HepG2 (cell line): Measurements from ENCODE around the gene CD1B. TPM values are rescaled to one million over a fixed set of nuclear protein-coding genes. Genes with fewer than 3 reads are reported as not detected.
A peak's percentile ranks its signal among the peaks of the same experiment; 100 is the strongest.

Experiments used
- ATAC-seq: fragments of 200-7000 bp; cut with Tn5 transposase; 3 replicates; pipeline ENCODE4 v1.9.1; 2020; ENCODE audit warnings: mild to moderate bottlenecking, moderate library complexity
- BruUV-seq: library from RNA; stranded (reverse); fragments of 400-500 nt; replicated peaks from 2 replicates; lab custom pipeline; 2021; lab: Mats Ljungman, UMichigan
- CTCF ChIA-PET: fragments of 300-600 bp; formaldehyde crosslinking; extraction: SDS; loops from one replicate; lab custom pipeline; 2021; ENCODE audit warnings: low total read pairs, inconsistent platforms, low intra/inter-chr PET ratio; lab: Yijun Ruan, JAX
- POLR2A ChIA-PET: fragments of 350-600 bp; sonication (Branson Sonifier 250); formaldehyde crosslinking; loops from one replicate; lab custom pipeline; 2020; ENCODE audit warnings: antibody characterized with exemption, inconsistent platforms; lab: Yijun Ruan, JAX
- DNase-seq: peaks from one replicate; pipeline ENCODE4 v3.0.0-alpha.2; 2015; ENCODE audit warnings: low spot score
- FAIRE-seq: peaks from 3 replicates; lab custom pipeline; 2011; peaks lifted over from hg19 to GRCh38; lab: Jason Lieb, UNC
- H2AFZ ChIP-seq: one replicate; pipeline ENCODE4 v1.6.1; 2011; ENCODE audit warnings: low read length, inconsistent platforms
- H3K27ac ChIP-seq: fragments of 300-600 bp; 3 replicates; pipeline ENCODE4 v1.8.0; 2011; ENCODE audit warnings: mixed run types, mild to moderate bottlenecking, mixed read lengths, low read length, inconsistent platforms; ENCODE audit not compliant: insufficient read depth; ENCODE audit errors: extremely low read length
- H3K27me3 ChIP-seq, 2 experiments: fragments of 200-600 bp in 1 of 2; 2 replicates in 1 of 2; 3 replicates in 1 of 2; pipeline versions ENCODE4 v1.6.0 to v1.8.0; 2011; ENCODE audit warnings: low read length in 2 of 2, mild to moderate bottlenecking in 2 of 2, moderate library complexity in 2 of 2, inconsistent platforms in 1 of 2; ENCODE audit not compliant: insufficient read depth in 2 of 2, control insufficient read depth in 1 of 2
- H3K36me3 ChIP-seq, 2 experiments: fragments of 200-600 bp in 1 of 2; replicated peaks in 1 of 2; 2 replicates in 1 of 2; 3 replicates in 1 of 2; pipeline versions ENCODE4 v1.5.1 to v1.8.0; 2011; ENCODE audit warnings: low read length in 2 of 2, inconsistent platforms in 1 of 2; ENCODE audit not compliant: insufficient read depth in 2 of 2, control insufficient read depth in 1 of 2
- H3K4me1 ChIP-seq: 2 replicates; pipeline ENCODE4 v1.5.1; 2012; ENCODE audit warnings: low read length, inconsistent platforms; ENCODE audit not compliant: insufficient read depth
- H3K4me2 ChIP-seq: 2 replicates; pipeline ENCODE4 v1.6.0; 2011; ENCODE audit warnings: low read depth, low read length, inconsistent platforms
- H3K4me3 ChIP-seq, 3 experiments: fragments of 200-600 bp in 1 of 3; sonication (generic), shearing (Covaris generic) in 1 of 3; replicated peaks in 1 of 3; 2 replicates each; pipeline ENCODE4 v1.5.1; 2011 to 2016; ENCODE audit warnings: low read length in 3 of 3, inconsistent platforms in 2 of 3, low read depth in 2 of 3, mild to moderate bottlenecking in 2 of 3, control low read depth in 1 of 3, mixed read lengths in 1 of 3; ENCODE audit not compliant: insufficient read depth in 1 of 3
- H3K79me2 ChIP-seq: one replicate; pipeline ENCODE4 v1.6.1; 2011; ENCODE audit warnings: low read length, inconsistent platforms; ENCODE audit not compliant: insufficient read depth
- H3K9ac ChIP-seq: 2 replicates; pipeline ENCODE4 v1.6.0; 2011; ENCODE audit warnings: mild to moderate bottlenecking, low read depth, low read length, inconsistent platforms; ENCODE audit not compliant: insufficient read depth
- H3K9me3 ChIP-seq: 2 replicates; pipeline ENCODE4 v1.5.1; 2012; ENCODE audit warnings: mild to moderate bottlenecking, low read length
- H4K20me1 ChIP-seq: 2 replicates; pipeline ENCODE4 v1.6.0; 2011; ENCODE audit warnings: inconsistent platforms, mild to moderate bottlenecking, low read length, moderate library complexity; ENCODE audit not compliant: insufficient read depth
- ARNT ChIP-seq: fragments of 450-650 bp; IDR thresholded peaks from 2 replicates; pipeline ENCODE4 v1.6.1; 2017
- ETV5 ChIP-seq: IDR thresholded peaks from 2 replicates; pipeline ENCODE4 v1.6.1; 2018; ENCODE audit warnings: missing biosample characterization, missing genetic modification reagents, inconsistent platforms, borderline replicate concordance
- FOXJ3 ChIP-seq: sonication (generic); formaldehyde crosslinking; IDR thresholded peaks from 2 replicates; pipeline ENCODE4 v1.4.0; 2020; ENCODE audit warnings: missing genetic modification reagents, mild to moderate bottlenecking, borderline replicate concordance
- GLI4 ChIP-seq: sonication (generic); formaldehyde crosslinking; IDR thresholded peaks from 2 replicates; pipeline ENCODE4 v1.5.1; 2020; ENCODE audit warnings: missing genetic modification reagents, mild to moderate bottlenecking, moderate library complexity, borderline replicate concordance
- HDAC1 ChIP-seq: sonication (generic); formaldehyde crosslinking; IDR thresholded peaks from 2 replicates; pipeline ENCODE4 v1.5.1; 2020; ENCODE audit warnings: mild to moderate bottlenecking, missing genetic modification reagents
- MAFF ChIP-seq: IDR thresholded peaks from 2 replicates; pipeline ENCODE4 v1.6.1; 2011; ENCODE audit warnings: low read depth, low read length, improper control_type of control experiment
- MAFK ChIP-seq, 2 experiments: IDR thresholded peaks in 1 of 2; conservative IDR thresholded peaks in 1 of 2; 2 replicates each; pipeline ENCODE4 v1.6.1; 2011; ENCODE audit warnings: improper control_type of control experiment in 2 of 2, low read length in 2 of 2
- PAF1 ChIP-seq: IDR thresholded peaks from 2 replicates; pipeline ENCODE4 v1.6.1; 2016; ENCODE audit warnings: missing genetic modification reagents, missing compliant biosample characterization
- ZNF878 ChIP-seq: sonication (generic); formaldehyde crosslinking; IDR thresholded peaks from 2 replicates; pipeline ENCODE4 v1.8.1; 2023; ENCODE audit warnings: mild to moderate bottlenecking, missing genetic modification reagents, moderate library complexity
- WGBS: methylation state at CpG from one replicate; pipeline ENCODE4 v1.1.6; 2017; ENCODE audit warnings: low lambda C conversion rate; 5-methylcytosine and 5-hydroxymethylcytosine counted together
- in situ Hi-C: cut with HindIII; loops from 2 replicates; pipeline ENCODE4 v1.10.0; 2017; ENCODE audit warnings: low pct_unique_long_range_greater_than_20kb; ENCODE audit not compliant: extremely low pct_ligation_motif_present
- intact Hi-C: fragments of 100-400 bp; cut with micrococcal nuclease; formaldehyde crosslinking; loops from one replicate; pipeline ENCODE4 v1.10.0; 2022; ENCODE audit not compliant: unreplicated experiment
- polyA plus RNA-seq, 8 experiments: library from polyadenylated mRNA; depleted of rRNA in 3 of 8; stranded (reverse) in 7 of 8; unstranded in 1 of 8; fragments of >200 nt; fragmentation: Illumina TruSeq in 4 of 8; extraction: Trizol in 4 of 8; gene quantifications; 2 replicates each; pipeline versions ENCODE4 v1.2.1 to v1.2.3, GENCODE V29; 2011 to 2016; ENCODE audit warnings: low read depth in 4 of 8, missing spikeins in 1 of 8, mixed read lengths in 1 of 8; ENCODE audit not compliant: insufficient read depth in 1 of 8
- total RNA-seq, 5 experiments: library from RNA; depleted of rRNA; stranded (reverse); fragments of >200 nt; fragmentation: Illumina TruSeq; extraction: Trizol; gene quantifications; 2 replicates each; pipeline ENCODE4 v1.2.3, GENCODE V29; 2016; ENCODE audit warnings: low read depth in 1 of 5
- TF ChIP-seq, protein P1 (sequence below): sonication (generic); formaldehyde crosslinking; IDR thresholded peaks from 2 replicates; pipeline ENCODE4 v1.8.1; 2023; ENCODE audit warnings: mild to moderate bottlenecking, missing genetic modification reagents
- TF ChIP-seq, protein P2 (sequence below): sonication (generic); formaldehyde crosslinking; IDR thresholded peaks from 2 replicates; pipeline ENCODE4 v1.4.0; 2020; ENCODE audit warnings: missing genetic modification reagents
- TF ChIP-seq, protein P3 (sequence below): sonication (generic); formaldehyde crosslinking; IDR thresholded peaks from 2 replicates; pipeline ENCODE4 v1.8.0; 2023; ENCODE audit warnings: mild to moderate bottlenecking, missing genetic modification reagents

The CD1B gene
- total and polyA plus RNA-seq, 2 of the 13 experiments (the other 11 are each of a cell fraction or from before 2014, with no cell fraction given) = not detected

DNA sequence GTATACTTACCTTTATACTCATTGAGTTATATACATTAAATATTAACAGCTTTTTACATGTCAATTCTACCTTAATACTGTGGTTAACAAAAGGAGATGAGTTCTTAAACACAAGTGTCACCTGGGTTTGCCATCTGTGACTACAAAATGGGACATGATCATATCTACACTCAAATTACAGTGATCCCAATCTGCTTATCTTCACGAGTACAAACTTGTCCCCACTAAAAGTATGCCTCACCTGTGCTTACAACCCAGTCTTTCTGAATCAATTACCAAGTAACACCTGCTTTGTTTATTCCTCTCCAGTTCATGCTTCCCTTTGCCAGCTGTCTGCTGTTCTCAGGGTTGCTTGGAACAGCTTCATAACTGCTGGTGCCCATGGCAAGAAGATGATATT is 31.2 kb upstream of the CD1B start (continued):
- TF ChIP-seq ETV5 (CRISPR knock-in tag) = no peak
- TF ChIP-seq HDAC1 (CRISPR knock-in tag) = no peak

DNA sequence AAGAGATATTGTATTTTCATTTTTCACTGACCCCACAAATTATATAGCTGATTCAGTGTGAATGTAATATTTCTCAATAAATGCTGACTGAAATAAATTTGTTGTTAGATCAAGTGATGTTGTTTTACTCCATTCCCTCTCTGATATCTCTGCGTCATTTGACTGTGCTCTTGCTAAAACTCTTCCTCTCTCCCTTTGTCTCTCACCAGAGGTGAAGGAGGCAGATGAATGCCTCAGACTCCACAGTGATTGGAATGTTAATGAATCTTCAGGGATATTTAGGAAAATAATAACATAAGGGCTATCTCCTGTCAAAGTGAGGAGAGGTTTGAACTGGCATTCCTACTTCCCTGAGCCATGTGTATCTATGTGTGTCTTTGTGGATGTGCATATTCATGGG is 26.1 kb upstream of the CD1B start:
- Histone ChIP-seq H3K9ac (no peak overlapping the region), H3K4me3 (no peak overlapping the region), H3K79me2 (no peaks in the 10 kb centered on the region), H2AFZ (no peak overlapping the region), H3K27ac (no peak overlapping the region), H3K9me3 (peaks cover 35% of the 10 kb centered on the region), H3K27me3 (0 out of 5 replicates have a peak, but pooled peaks cover 0 to 1% of the 10 kb centered on the region in 2 experiments), H3K4me2 (no peak overlapping the region), H4K20me1 (no peaks in the 10 kb centered on the region), H3K36me3 (no peaks in the 10 kb centered on the region), H3K4me1 (no peaks in the 10 kb centered on the region)
- ChIA-PET CTCF (no interaction called here), POLR2A (no interaction called here)
- TF ChIP-seq MAFK (conservative IDR thresholded peaks at IDR 0.05 in 1 of 2, IDR thresholded peaks at IDR 0.05 in 1 of 2; ENCODE audit: low read length in 2 of 2) (peak in 1 of 2 experiments; percentile 48; a peak in 2 of 4 replicates), ARNT (no peak), MAFF (0 out of 2 replicates have a peak, but pooled peaks have one; percentile 27)
- FAIRE-seq (no peak), ATAC-seq (no peak), DNase-seq (no peak)
- in situ Hi-C loops = no loop called here
- intact Hi-C loops = no loop called here
- no TSS peak for BruUV-seq
- WGBS = 0% methylated on average over 1 of the region's 1 CpG

DNA sequence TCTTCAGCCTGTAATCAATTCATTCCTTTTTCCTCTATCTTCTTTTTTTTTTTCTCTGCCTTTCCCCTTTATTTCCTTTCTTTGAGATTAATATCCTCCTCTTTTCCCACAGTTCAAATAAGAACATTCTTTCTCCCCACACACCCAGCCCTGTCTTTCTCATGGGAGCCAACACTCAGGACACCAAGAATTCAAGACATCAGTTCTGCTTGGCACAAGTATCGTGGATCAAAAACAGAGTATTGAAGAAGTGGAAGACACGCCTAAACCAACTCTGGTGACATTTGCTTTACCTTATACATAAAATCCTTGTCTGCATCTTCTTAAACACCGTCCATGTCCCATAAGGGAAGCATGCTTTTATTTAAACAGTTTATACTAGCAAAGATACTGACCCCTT is 25.3 kb upstream of the CD1B start:
- DNase-seq (no peak), FAIRE-seq (no peak), ATAC-seq (no peak)
- in situ Hi-C loops (no loop called here), intact Hi-C loops (no loop called here)
- H4K20me1 ChIP-seq = no peaks in the 10 kb centered on the region
- ChIA-PET CTCF (no interaction called here), POLR2A (no interaction called here)
- H3K27ac ChIP-seq = no peak overlapping the region
- peaks cover 30% of the 10 kb centered on the region; the same call in 1 of the 2 replicates for H3K9me3 ChIP-seq
- no TSS peak for BruUV-seq
- H3K36me3 ChIP-seq = no peaks in the 10 kb centered on the region
- H3K4me3 ChIP-seq = no peak overlapping the region
- H3K27me3 ChIP-seq = 0 out of 5 replicates have a peak, but pooled peaks cover 0 to 1% of the 10 kb centered on the region in 2 experiments
- 0% methylated on average over 3 of the region's 3 CpGs for WGBS
- no peak overlapping the region for H2AFZ ChIP-seq
- H3K79me2 ChIP-seq = no peaks in the 10 kb centered on the region
- no peaks in the 10 kb centered on the region for H3K4me1 ChIP-seq
- no peak overlapping the region for H3K9ac ChIP-seq
- no peak overlapping the region for H3K4me2 ChIP-seq
- TF ChIP-seq FOXJ3 (no peak), GLI4 (CRISPR knock-in tag) (no peak), ZNF878 (CRISPR knock-in tag) (no peak), PAF1 (CRISPR knock-in tag) (no peak), ARNT (no peak)
- TF ChIP-seq, protein P1, sequence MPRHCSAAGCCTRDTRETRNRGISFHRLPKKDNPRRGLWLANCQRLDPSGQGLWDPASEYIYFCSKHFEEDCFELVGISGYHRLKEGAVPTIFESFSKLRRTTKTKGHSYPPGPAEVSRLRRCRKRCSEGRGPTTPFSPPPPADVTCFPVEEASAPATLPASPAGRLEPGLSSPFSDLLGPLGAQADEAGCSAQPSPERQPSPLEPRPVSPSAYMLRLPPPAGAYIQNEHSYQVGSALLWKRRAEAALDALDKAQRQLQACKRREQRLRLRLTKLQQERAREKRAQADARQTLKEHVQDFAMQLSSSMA = no peak
- TF ChIP-seq, protein P2, sequence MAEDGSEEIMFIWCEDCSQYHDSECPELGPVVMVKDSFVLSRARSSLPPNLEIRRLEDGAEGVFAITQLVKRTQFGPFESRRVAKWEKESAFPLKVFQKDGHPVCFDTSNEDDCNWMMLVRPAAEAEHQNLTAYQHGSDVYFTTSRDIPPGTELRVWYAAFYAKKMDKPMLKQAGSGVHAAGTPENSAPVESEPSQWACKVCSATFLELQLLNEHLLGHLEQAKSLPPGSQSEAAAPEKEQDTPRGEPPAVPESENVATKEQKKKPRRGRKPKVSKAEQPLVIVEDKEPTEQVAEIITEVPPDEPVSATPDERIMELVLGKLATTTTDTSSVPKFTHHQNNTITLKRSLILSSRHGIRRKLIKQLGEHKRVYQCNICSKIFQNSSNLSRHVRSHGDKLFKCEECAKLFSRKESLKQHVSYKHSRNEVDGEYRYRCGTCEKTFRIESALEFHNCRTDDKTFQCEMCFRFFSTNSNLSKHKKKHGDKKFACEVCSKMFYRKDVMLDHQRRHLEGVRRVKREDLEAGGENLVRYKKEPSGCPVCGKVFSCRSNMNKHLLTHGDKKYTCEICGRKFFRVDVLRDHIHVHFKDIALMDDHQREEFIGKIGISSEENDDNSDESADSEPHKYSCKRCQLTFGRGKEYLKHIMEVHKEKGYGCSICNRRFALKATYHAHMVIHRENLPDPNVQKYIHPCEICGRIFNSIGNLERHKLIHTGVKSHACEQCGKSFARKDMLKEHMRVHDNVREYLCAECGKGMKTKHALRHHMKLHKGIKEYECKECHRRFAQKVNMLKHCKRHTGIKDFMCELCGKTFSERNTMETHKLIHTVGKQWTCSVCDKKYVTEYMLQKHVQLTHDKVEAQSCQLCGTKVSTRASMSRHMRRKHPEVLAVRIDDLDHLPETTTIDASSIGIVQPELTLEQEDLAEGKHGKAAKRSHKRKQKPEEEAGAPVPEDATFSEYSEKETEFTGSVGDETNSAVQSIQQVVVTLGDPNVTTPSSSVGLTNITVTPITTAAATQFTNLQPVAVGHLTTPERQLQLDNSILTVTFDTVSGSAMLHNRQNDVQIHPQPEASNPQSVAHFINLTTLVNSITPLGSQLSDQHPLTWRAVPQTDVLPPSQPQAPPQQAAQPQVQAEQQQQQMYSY (CRISPR knock-in tag) = no peak
- TF ChIP-seq, protein P3, sequence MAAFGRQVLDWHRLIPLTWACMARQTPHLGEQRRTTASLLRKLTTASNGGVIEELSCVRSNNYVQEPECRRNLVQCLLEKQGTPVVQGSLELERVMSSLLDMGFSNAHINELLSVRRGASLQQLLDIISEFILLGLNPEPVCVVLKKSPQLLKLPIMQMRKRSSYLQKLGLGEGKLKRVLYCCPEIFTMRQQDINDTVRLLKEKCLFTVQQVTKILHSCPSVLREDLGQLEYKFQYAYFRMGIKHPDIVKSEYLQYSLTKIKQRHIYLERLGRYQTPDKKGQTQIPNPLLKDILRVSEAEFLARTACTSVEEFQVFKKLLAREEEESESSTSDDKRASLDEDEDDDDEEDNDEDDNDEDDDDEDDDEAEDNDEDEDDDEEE (CRISPR knock-in tag) = no peak
